Neuron (in vitro differentiated cells): Measurements from ENCODE around the gene DNAJB12.

Experiments used
- H2AFZ ChIP-seq: one replicate; pipeline ENCODE4 v1.6.1; 2013; ENCODE audit warnings: low read depth, mild to moderate bottlenecking, inconsistent platforms, low read length, moderate library complexity
- H3K27me3 ChIP-seq: one replicate; pipeline ENCODE4 v1.6.1; 2013; ENCODE audit warnings: low read length; ENCODE audit not compliant: insufficient read depth
- H3K36me3 ChIP-seq: one replicate; pipeline ENCODE4 v1.6.1; 2013; ENCODE audit warnings: low read length; ENCODE audit not compliant: insufficient read depth
- H3K4me1 ChIP-seq: one replicate; pipeline ENCODE4 v1.6.1; 2013; ENCODE audit warnings: low read length; ENCODE audit not compliant: insufficient read depth
- H3K4me3 ChIP-seq: 2 replicates; pipeline ENCODE4 v1.5.1; 2013; ENCODE audit warnings: mild to moderate bottlenecking, low read length, moderate library complexity
- H3K9me3 ChIP-seq: one replicate; pipeline ENCODE4 v1.6.1; 2013; ENCODE audit warnings: low read length

Gene DNAJB12

GRCh38 chr10:72323108-72323749, 31.5 kb downstream of the DNAJB12 start:
- H3K9me3 ChIP-seq, result no peaks in the 10 kb centered on the region
- H3K36me3 ChIP-seq, result no peaks in the 10 kb centered on the region
- no peak overlapping the region for H2AFZ ChIP-seq
- no peaks in the 10 kb centered on the region for H3K27me3 ChIP-seq
- peaks cover 40% of the 10 kb centered on the region for H3K4me1 ChIP-seq
- H3K4me3 ChIP-seq, result no peak overlapping the region

GRCh38 chr10:72322280-72323058, 32.2 kb downstream of the DNAJB12 start:
- no peak overlapping the region for H3K4me3 ChIP-seq
- no peaks in the 10 kb centered on the region for H3K36me3 ChIP-seq
- no peaks in the 10 kb centered on the region for H3K27me3 ChIP-seq
- peaks cover 34% of the 10 kb centered on the region for H3K4me1 ChIP-seq
- H3K9me3 ChIP-seq, result no peaks in the 10 kb centered on the region
- no peak overlapping the region for H2AFZ ChIP-seq

GRCh38 chr10:72322030-72322279, 32.8 kb downstream of the DNAJB12 start:
- no peaks in the 10 kb centered on the region for H3K9me3 ChIP-seq
- peaks cover 34% of the 10 kb centered on the region for H3K4me1 ChIP-seq
- H2AFZ ChIP-seq, result no peak overlapping the region
- no peak overlapping the region for H3K4me3 ChIP-seq
- H3K36me3 ChIP-seq, result no peaks in the 10 kb centered on the region
- H3K27me3 ChIP-seq, result no peaks in the 10 kb centered on the region

GRCh38 chr10:72321248-72322029, 33.3 kb downstream of the DNAJB12 start:
- Histone ChIP-seq H3K4me1 (peaks cover 34% of the 10 kb centered on the region), H3K4me3 (no peak overlapping the region)

GRCh38 chr10:72320676-72321247, 34.0 kb downstream of the DNAJB12 start:
- Histone ChIP-seq H3K9me3 (no peaks in the 10 kb centered on the region), H3K27me3 (no peaks in the 10 kb centered on the region), H2AFZ (peak overlapping the region; percentile 53), H3K4me3 (no peak overlapping the region), H3K4me1 (peaks cover 36% of the 10 kb centered on the region), H3K36me3 (no peaks in the 10 kb centered on the region)

More at GRCh38 chr10:72321248-72322029, 33.3 kb downstream of the DNAJB12 start:
- Histone ChIP-seq H3K27me3 (no peaks in the 10 kb centered on the region), H3K36me3 (no peaks in the 10 kb centered on the region), H3K9me3 (no peaks in the 10 kb centered on the region), H2AFZ (no peak overlapping the region)

DNA sequence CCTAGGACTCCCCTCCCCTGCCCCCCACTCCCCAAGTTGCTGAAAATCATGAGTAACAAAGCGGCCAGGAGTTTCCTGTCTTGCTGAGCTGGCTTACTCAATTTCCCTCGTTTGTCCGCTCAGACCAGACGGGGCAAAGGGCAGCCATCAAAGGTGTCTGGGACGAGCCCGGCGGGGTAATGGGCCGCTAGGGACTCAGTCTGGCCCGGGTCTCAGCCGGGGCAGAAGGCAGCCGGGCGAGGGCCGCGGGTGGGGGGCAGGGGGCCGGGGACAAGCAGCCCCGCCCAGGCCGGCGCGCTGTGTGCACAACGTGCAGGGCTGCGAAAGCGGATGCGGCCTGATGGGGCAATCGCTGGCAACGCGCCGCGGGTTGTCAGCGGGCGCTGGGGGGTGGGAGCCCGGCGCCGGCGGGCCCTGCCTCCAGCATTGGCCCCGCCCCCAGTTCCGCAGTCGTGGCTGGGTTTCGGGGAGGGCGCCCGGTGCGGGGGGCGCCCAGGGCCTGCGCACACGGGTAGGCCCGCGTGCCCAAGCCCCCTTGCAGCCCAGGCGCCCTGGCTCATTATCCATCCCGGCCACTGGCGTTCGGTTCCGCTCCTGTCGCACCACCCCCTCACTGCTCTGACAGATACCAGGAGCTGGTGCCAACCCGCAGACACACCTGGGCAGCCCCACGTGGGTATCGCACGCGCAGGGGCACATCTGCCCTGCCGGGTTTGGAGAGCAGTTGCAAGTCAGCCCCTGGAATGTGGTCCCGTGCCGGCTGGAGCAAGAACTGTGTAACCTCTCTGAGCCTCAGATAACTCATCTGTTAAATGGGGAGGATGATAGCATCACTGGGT, 35.1 kb downstream of the DNAJB12 start:
- Histone ChIP-seq H3K4me1 (peaks cover 32% of the 10 kb centered on the region), H3K4me3 (no peak overlapping the region), H3K27me3 (no peaks in the 10 kb centered on the region), H3K9me3 (no peaks in the 10 kb centered on the region), H3K36me3 (no peaks in the 10 kb centered on the region), H2AFZ (no peak overlapping the region)

DNA sequence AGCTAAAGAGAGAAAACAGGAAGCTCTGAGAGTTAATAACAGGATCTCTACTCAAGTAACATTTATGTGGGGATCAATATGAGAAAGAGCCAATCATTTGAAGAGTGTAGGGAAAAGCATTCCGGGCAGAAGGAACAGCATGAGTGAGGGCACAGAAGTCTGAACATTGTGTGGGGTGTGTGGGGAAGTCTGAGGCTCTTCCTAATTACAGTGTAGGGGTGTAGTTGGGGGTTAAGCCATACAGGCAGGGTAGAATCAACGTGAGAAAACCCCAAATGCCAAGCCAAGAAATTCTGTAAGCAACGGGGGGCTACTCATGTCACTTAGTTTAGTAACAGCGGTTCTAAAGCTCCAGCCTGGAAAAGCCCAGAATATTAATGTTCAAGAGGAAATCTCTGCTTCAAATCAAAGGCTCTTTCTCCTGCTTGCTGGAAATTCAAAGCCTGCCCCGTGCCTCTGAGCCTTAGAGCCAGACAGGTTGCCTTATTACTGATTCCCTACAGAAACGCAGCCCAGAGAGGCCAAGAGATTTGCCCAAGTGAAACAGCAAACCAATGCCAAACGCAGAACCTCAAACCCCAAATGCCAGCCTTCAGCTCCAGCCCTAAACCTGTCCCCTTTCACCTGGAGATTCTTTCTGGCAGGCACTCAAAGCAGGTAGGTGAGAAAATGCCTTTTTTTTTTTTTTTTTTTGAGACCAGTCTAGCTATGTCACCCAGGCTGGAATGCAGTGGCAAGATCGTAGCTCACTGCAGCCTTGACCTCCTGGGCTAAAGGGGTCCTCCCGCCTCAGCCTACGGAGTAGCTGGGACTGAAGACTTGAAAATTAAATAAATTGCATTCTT, 36.1 kb downstream of the DNAJB12 start:
- H3K27me3 ChIP-seq, result no peaks in the 10 kb centered on the region
- H3K36me3 ChIP-seq, result no peaks in the 10 kb centered on the region
- no peak overlapping the region for H3K4me3 ChIP-seq
- H3K4me1 ChIP-seq, result peaks cover 32% of the 10 kb centered on the region
- no peak overlapping the region for H2AFZ ChIP-seq
- H3K9me3 ChIP-seq, result no peaks in the 10 kb centered on the region

GRCh38 chr10:72316748-72317435, 37.8 kb downstream of the DNAJB12 start:
- H3K9me3 ChIP-seq, result no peaks in the 10 kb centered on the region
- H3K36me3 ChIP-seq, result no peaks in the 10 kb centered on the region
- H3K27me3 ChIP-seq, result no peaks in the 10 kb centered on the region
- peaks cover 28% of the 10 kb centered on the region for H3K4me1 ChIP-seq
- no peak overlapping the region for H3K4me3 ChIP-seq
- H2AFZ ChIP-seq, result no peak overlapping the region

GRCh38 chr10:72316386-72316700, 38.4 kb downstream of the DNAJB12 start:
- Histone ChIP-seq H2AFZ (no peak overlapping the region), H3K4me3 (no peak overlapping the region), H3K9me3 (no peaks in the 10 kb centered on the region), H3K27me3 (no peaks in the 10 kb centered on the region), H3K36me3 (no peaks in the 10 kb centered on the region), H3K4me1 (peaks cover 24% of the 10 kb centered on the region)

- Histone ChIP-seq H3K4me3 (no peak overlapping the region), H3K36me3 (no peaks in the 10 kb centered on the region), H2AFZ (no peak overlapping the region), H3K9me3 (no peaks in the 10 kb centered on the region), H3K4me1 (peaks cover 19% of the 10 kb centered on the region), H3K27me3 (no peaks in the 10 kb centered on the region)
Measured at GRCh38 chr10:72315611-72316385, 38.9 kb downstream of the DNAJB12 start.

DNA sequence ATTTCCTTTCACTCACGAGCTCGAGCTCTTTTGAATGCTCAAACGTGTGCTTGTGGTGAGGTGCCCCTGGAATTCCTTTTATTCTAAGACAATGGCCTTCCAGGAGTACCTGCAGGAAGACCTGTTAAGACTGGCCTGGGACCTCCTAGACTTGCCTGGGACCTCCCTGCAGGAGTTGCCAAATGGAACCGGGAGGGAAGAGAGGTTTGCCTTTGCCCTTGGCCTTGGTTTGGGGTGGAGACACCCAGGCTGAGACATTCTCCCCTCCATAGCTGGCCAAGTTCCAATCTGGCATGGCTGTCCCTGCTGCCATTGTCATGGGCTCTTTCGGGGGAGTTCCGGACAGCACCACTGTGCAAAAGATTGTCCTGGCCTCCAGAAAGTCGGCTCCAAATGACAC, 39.7 kb downstream of the DNAJB12 start:
- Histone ChIP-seq H3K4me3 (no peak overlapping the region), H2AFZ (no peak overlapping the region), H3K27me3 (no peaks in the 10 kb centered on the region), H3K36me3 (no peaks in the 10 kb centered on the region), H3K4me1 (peaks cover 13% of the 10 kb centered on the region), H3K9me3 (no peaks in the 10 kb centered on the region)
